ENCODE data around the gene GINS1.

The GINS1 gene

DNA sequence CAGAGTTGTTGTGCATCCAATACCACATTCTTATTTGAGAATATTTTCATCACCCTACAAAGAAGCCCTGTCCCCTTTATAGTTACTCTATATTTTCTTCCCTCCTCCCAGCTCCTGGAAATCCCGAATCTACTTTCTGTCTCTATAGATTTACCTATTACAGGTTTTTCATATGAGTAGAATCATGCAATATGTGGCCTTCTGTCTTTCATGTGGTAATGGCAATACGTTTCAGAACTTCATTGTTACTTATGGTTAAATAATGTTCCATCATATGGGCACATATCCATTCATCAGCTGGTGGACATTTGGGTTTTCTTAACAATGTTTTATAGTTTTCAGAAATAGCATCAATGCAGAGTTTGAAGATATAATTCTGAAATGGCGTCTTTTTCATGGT, 17.1 kb downstream of the GINS1 start:
- no peak for TF ChIP-seq ZFX (IDR thresholded peaks at IDR 0.05; ENCODE audit: borderline replicate concordance)
- TF ChIP-seq, protein P1, sequence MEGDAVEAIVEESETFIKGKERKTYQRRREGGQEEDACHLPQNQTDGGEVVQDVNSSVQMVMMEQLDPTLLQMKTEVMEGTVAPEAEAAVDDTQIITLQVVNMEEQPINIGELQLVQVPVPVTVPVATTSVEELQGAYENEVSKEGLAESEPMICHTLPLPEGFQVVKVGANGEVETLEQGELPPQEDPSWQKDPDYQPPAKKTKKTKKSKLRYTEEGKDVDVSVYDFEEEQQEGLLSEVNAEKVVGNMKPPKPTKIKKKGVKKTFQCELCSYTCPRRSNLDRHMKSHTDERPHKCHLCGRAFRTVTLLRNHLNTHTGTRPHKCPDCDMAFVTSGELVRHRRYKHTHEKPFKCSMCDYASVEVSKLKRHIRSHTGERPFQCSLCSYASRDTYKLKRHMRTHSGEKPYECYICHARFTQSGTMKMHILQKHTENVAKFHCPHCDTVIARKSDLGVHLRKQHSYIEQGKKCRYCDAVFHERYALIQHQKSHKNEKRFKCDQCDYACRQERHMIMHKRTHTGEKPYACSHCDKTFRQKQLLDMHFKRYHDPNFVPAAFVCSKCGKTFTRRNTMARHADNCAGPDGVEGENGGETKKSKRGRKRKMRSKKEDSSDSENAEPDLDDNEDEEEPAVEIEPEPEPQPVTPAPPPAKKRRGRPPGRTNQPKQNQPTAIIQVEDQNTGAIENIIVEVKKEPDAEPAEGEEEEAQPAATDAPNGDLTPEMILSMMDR (IDR thresholded peaks at IDR 0.05): no peak

DNA sequence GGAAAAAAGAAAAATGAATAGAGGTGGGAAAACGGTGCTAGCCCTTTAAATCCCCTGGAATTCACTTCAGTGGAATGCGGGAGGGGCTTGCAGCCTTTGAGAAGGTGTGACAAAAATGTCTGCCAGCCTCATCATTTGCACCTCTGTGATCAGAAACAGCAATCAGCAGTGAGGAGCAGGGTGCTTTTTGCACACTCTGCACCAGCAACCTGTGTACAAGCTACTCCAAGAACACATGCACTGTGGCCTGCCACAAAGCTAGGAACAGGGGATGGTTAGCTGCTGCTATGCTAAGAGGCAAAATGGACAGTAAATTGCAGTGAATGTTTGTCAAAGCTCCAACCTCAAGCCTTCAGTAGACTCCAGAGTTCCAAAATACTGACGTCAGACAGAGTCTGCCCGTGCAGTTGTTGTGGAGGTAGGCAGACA, 29.7 kb downstream of the GINS1 start:
- no peak overlapping the region for H3K27ac ChIP-seq

More for the DNA sequence above, 17.1 kb downstream of the GINS1 start:
- H3K27ac ChIP-seq: no peak overlapping the region

DNA sequence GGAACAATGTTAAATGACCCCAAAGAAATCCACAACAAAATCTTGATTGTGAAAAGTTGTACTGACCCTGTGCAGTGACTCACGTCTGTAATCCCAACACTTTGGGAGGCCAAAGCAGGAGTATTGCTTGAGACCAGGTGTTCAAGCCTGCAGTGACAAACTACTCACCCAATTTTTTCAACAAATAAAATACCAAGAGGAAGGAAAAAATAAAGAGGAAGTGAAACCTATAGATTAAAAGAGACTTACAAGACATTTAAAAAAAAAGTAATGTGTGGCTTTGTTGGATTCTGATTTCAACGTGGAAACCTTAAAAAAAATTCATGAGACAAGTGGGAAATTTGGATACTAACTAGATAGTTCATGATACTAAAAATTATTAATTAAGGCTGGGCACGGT, 31.9 kb downstream of the GINS1 start:
- TF ChIP-seq, protein P1 (IDR thresholded peaks at IDR 0.05): no peak
- TF ChIP-seq ZFX (IDR thresholded peaks at IDR 0.05; ENCODE audit: borderline replicate concordance): no peak
- no peak overlapping the region for H3K27ac ChIP-seq

More for the DNA sequence above, 29.7 kb downstream of the GINS1 start:
- TF ChIP-seq, protein P1 (IDR thresholded peaks at IDR 0.05): no peak
- no peak for TF ChIP-seq ZFX (IDR thresholded peaks at IDR 0.05; ENCODE audit: borderline replicate concordance)

DNA sequence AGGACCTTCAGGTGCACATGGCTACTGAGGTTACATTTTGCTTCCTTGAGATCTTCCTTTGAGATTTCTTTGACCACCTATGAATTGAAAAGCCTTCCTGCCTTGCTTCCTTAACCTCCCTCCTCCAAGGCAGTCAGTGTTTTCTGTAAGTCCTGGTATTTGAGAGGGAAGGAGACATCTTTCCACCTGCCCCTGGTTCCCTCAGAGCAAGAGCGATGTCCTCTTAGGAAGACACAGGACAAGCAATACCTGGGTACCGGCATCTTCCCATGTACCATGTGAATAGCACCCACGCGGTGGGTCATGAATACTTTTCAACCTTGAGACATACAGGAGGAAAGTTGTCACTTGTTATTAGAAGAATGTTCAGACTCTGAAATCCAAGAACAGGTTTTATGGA, 37.1 kb downstream of the GINS1 start:
- TF ChIP-seq, protein P1 (IDR thresholded peaks at IDR 0.05): no peak
- no peak for TF ChIP-seq ZFX (IDR thresholded peaks at IDR 0.05; ENCODE audit: borderline replicate concordance)
- no peak overlapping the region for H3K27ac ChIP-seq

DNA sequence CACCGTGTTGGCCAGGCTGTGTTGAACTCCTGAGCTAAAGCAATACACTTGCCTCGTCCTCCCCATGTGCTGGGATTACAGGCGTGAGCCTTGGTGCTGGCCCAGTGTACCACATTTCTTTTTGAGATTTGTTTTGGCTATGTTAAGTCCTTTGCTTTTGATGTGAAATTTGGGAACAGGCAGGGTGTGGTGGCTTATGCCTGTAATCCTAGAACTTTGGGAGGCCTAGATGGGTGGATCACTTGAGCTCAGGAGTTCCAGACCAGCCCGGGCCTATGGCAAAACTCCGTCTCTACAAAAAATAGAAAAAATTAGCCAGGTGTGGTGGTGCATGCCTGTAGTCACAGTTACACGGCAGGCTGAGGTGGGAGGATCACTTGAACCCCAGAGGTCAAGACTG, 40.2 kb downstream of the GINS1 start:
- H3K27ac ChIP-seq: no peak overlapping the region
- TF ChIP-seq, protein P1 (IDR thresholded peaks at IDR 0.05): no peak
- no peak for TF ChIP-seq ZFX (IDR thresholded peaks at IDR 0.05; ENCODE audit: borderline replicate concordance)

DNA sequence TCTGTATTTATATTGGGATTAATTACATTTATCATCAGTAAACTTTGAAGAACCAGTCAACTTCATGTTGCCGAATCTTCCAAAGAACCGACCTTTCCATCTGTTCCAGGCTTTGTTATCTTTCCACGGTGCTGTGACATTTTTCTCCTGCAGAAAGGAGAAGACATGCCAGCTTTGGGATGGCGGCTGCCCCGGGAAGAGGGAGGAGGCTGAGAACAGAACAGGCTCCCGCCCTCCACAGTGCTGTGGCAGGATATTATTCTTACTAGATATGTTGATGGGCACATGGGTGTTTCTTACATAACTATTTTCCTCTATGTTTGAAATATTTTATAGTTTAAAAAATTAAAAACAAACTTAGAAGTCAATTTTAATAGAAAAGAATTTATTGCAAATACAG, 44.9 kb downstream of the GINS1 start:
- TF ChIP-seq ZFX (IDR thresholded peaks at IDR 0.05; ENCODE audit: borderline replicate concordance): no peak
- TF ChIP-seq, protein P1 (IDR thresholded peaks at IDR 0.05): no peak
- H3K27ac ChIP-seq: no peak overlapping the region

DNA sequence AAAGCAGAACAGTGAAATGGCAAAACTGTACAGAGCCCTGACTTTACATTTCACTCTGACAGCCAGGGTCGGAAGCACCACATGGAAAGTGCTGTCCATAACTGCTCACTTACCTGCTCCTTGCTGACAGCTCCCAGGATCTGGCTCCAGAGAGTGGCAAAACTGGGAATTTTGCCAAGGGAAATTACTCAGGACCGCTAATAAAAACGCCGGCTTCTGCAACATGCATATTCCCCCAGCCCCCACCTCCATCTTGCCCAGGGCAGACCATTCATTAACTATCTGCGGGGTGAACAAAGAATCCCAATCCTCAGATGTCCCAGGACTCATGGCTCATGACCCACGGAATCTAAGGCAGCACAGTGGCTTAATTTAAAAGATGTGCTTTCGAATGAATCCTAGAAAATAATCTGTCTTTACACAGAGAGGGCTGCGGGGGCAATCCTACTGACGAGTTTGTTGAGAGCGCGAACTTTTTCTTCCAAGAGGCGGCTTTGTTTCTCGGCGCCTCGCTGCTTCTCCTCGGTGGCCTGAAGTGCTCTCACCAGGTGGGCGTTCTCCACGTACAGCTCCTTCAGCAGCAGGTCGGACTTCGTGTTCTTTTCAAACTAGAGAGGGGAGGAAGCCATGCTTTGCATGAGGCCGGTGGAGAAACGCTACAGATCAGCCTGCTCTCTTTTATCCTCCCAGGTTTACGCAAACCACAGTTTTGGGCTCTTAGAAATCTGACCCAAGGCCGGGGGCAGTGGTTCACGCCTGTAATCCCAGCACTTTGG, 45.8 kb downstream of the GINS1 start:
- no peak overlapping the region for H3K27ac ChIP-seq
- TF ChIP-seq ZFX (IDR thresholded peaks at IDR 0.05; ENCODE audit: borderline replicate concordance): no peak
- TF ChIP-seq, protein P1 (IDR thresholded peaks at IDR 0.05): no peak

All from 22Rv1 (cell line).